Adipocyte (in vitro differentiated cells): ENCODE data around the gene CCDC200.

Source experiments
- DNase-seq: peaks from one replicate; pipeline ENCODE4 v3.0.0-alpha.2; 2015; ENCODE audit warnings: low read depth
- H3K27me3 ChIP-seq: replicated peaks from 2 replicates; pipeline ENCODE4 v1.7.0; 2013; ENCODE audit warnings: mild to moderate bottlenecking, low read length, moderate library complexity; ENCODE audit not compliant: control insufficient read depth, insufficient read depth
- H3K36me3 ChIP-seq: 2 replicates; pipeline ENCODE4 v1.7.0; 2013; ENCODE audit warnings: low read length, mild to moderate bottlenecking, moderate library complexity; ENCODE audit not compliant: control insufficient read depth, insufficient read depth, severe bottlenecking
- H3K4me1 ChIP-seq: 2 replicates; pipeline ENCODE4 v1.7.0; 2013; ENCODE audit warnings: mild to moderate bottlenecking, low read length, moderate library complexity; ENCODE audit not compliant: control insufficient read depth, insufficient read depth
- H3K4me3 ChIP-seq: 2 replicates; pipeline ENCODE4 v1.7.0; 2013; ENCODE audit warnings: mild to moderate bottlenecking, low read length, moderate library complexity
- H3K9ac ChIP-seq: 2 replicates; pipeline ENCODE4 v1.7.0; 2013; ENCODE audit warnings: mild to moderate bottlenecking, low read length, moderate library complexity
- H3K9me3 ChIP-seq: 2 replicates; pipeline ENCODE4 v1.7.0; 2013; ENCODE audit warnings: mild to moderate bottlenecking, low read length, moderate library complexity; ENCODE audit not compliant: control insufficient read depth

Gene CCDC200

GRCh38 chr17:43176119-43176570, 52.3 kb downstream of the CCDC200 start:
- H3K4me3 ChIP-seq, result peak overlapping the region; percentile 65
- H3K27me3 ChIP-seq, result no peaks in the 10 kb centered on the region
- peak overlapping the region; percentile 59 for H3K9ac ChIP-seq
- H3K4me1 ChIP-seq, result peaks cover 38% of the 10 kb centered on the region
- H3K36me3 ChIP-seq, result peaks cover 54% of the 10 kb centered on the region
- DNase-seq, result no peak
- no peaks in the 10 kb centered on the region for H3K9me3 ChIP-seq

GRCh38 chr17:43175213-43176118, 53.0 kb downstream of the CCDC200 start:
- peaks cover 38% of the 10 kb centered on the region for H3K4me1 ChIP-seq
- peak overlapping the region; percentile 65 for H3K4me3 ChIP-seq
- peak; percentile 73 for DNase-seq

GRCh38 chr17:43171586-43172487, 56.6 kb downstream of the CCDC200 start:
- H3K9me3 ChIP-seq, result no peaks in the 10 kb centered on the region
- H3K4me3 ChIP-seq, result peak overlapping the region; percentile 90
- H3K27me3 ChIP-seq, result no peaks in the 10 kb centered on the region
- DNase-seq, result peak; percentile 91
- peak overlapping the region; percentile 91 for H3K9ac ChIP-seq
- peaks cover 38% of the 10 kb centered on the region for H3K4me1 ChIP-seq
- peaks cover 12% of the 10 kb centered on the region for H3K36me3 ChIP-seq

More at GRCh38 chr17:43175213-43176118, 53.0 kb downstream of the CCDC200 start:
- H3K27me3 ChIP-seq, result no peaks in the 10 kb centered on the region
- H3K9me3 ChIP-seq, result no peaks in the 10 kb centered on the region
- peak overlapping the region; percentile 59 for H3K9ac ChIP-seq
- peaks cover 48% of the 10 kb centered on the region for H3K36me3 ChIP-seq
